LNCaP clone FGC (cell line): ENCODE measurements around the gene L3MBTL1.

Experiments
- DNase-seq: peaks from one replicate; pipeline ENCODE4 v3.0.0-alpha.2; 2011; ENCODE audit warnings: low read depth
- H3K4me3 ChIP-seq: 2 replicates; pipeline ENCODE4 v1.5.1; 2011; ENCODE audit warnings: mild to moderate bottlenecking, low read depth, low read length, control low read depth
- TF ChIP-seq, protein P1 (sequence below): IDR thresholded peaks from 2 replicates; pipeline ENCODE4 v1.5.1; 2012; ENCODE audit warnings: mild to moderate bottlenecking; ENCODE audit not compliant: control insufficient read depth, insufficient read depth; ENCODE audit errors: extremely low read depth

Gene L3MBTL1

DNA sequence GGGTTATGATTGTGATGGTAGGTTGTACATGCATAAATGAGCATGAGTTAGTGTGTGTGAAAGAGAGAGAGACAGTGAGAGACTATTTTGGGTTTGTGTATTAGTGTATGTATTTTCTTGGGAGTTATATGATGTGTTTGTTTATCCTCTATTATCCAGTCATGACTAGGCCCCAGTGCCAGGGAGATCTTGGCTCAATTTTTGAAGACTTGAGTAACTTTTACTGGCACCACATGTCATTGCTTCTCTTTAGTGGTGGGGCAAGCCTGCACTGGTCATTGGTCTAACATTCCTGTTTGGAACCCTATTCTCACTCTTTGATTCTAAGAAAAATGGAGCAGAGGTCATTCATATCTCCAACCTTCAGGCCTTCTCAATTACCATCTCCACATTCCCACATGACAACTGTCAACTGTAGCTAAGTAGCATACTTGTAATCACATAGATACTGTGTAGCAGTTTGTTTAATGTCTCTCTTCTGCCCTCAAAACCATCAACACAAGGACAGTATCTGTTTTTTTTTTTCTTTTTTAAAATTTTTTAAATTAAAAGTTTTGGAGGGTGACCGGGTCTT, 8.8 kb downstream of the L3MBTL1 start:
- H3K4me3 ChIP-seq: no peak overlapping the region
- TF ChIP-seq, protein P1, sequence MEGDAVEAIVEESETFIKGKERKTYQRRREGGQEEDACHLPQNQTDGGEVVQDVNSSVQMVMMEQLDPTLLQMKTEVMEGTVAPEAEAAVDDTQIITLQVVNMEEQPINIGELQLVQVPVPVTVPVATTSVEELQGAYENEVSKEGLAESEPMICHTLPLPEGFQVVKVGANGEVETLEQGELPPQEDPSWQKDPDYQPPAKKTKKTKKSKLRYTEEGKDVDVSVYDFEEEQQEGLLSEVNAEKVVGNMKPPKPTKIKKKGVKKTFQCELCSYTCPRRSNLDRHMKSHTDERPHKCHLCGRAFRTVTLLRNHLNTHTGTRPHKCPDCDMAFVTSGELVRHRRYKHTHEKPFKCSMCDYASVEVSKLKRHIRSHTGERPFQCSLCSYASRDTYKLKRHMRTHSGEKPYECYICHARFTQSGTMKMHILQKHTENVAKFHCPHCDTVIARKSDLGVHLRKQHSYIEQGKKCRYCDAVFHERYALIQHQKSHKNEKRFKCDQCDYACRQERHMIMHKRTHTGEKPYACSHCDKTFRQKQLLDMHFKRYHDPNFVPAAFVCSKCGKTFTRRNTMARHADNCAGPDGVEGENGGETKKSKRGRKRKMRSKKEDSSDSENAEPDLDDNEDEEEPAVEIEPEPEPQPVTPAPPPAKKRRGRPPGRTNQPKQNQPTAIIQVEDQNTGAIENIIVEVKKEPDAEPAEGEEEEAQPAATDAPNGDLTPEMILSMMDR: no peak
- no peak for DNase-seq

DNA sequence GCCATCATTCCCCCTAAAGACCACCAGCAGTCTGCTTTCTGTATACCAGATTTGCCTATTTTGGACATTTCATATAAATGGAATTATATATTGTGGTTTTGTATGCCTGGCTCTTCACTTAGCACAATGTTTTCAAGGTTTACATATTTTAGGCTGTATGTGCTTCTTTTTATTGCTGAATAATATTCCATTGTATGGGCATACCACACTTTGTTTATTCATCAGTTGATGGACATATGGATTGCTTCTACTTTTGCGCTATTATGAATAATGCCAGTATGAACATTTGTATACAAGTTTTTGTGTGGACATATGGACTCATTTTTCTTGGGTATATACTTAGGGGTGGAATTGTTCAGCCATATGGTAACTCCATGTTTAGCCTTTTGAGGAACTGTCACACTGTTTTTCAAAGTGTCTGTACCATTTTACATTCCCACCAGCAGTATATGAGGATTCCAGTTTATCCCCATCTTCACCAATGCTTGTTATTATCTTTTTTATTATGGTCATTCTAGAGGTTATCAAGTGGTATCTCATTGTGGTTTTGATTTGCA, 12.7 kb downstream of the L3MBTL1 start:
- no peak overlapping the region for H3K4me3 ChIP-seq
- TF ChIP-seq, protein P1: no peak
- DNase-seq: no peak

DNA sequence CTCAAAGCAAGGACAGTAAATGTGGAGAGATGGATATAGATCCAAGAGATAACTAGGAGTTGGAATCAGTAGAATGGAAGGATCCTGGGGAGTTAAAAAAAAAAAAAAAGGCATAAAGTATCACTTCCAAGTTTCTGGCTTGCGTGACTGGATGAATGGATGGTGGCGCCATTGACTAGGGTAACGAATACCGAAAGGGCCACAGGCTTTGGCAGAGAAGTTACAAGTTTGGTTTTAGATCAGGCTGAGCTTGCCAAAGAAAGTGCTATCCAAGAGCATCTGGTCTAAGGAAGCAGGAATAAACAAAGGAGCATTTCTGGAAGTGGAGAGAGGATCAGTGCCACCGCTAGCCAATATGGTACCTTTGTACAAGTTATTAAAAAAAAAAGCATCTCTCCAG, 17.5 kb downstream of the L3MBTL1 start:
- H3K4me3 ChIP-seq: no peak overlapping the region
- no peak for DNase-seq
- TF ChIP-seq, protein P1: no peak

DNA sequence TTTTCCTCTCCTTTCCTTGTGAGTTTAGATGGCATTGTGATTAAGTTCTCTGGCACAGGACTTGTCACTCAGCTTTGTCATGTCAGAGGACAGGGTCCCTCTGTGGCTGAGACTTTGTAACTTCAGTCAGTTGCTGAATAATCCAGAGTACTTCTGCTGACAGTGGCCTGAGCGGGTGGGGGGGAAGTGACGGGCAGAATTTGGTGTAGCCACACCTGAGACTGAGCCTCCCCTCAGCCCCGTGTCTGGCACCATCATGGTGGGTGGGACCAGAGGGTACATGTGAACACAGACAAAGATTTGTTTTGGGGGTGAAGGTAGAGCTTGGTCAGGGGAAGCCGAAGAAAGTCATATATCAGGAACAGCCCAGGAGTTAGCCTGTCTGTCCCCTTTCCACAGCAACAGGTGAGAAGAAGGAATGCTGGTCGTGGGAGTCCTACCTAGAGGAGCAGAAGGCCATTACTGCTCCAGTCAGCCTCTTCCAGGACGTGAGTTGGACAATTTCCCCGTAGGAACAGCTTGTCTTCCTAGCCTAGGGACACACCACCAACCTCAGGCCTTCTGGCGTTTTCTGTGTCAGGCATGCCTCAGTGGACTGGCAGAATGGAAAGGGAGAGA, 20.9 kb downstream of the L3MBTL1 start:
- TF ChIP-seq, protein P1: no peak
- H3K4me3 ChIP-seq: no peak overlapping the region
- DNase-seq: no peak

DNA sequence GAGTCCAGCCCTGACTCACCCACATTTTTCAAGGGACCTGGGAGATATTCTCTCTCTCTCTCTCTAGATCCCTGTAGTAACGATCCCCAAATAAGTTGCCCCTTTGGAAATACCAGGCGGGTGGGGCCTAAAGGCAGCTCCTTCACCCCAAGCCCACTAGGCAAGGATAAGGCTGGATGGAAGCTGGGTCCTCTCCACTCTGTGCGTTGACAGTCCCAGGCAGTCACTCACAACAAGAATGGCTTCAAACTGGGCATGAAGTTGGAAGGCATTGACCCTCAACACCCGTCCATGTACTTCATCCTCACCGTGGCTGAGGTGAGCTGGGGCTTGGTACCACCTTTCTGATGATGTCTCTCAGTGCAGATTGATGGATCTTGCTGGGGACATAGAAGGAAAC, 21.6 kb downstream of the L3MBTL1 start:
- no peak overlapping the region for H3K4me3 ChIP-seq
- TF ChIP-seq, protein P1: no peak
- no peak for DNase-seq

DNA sequence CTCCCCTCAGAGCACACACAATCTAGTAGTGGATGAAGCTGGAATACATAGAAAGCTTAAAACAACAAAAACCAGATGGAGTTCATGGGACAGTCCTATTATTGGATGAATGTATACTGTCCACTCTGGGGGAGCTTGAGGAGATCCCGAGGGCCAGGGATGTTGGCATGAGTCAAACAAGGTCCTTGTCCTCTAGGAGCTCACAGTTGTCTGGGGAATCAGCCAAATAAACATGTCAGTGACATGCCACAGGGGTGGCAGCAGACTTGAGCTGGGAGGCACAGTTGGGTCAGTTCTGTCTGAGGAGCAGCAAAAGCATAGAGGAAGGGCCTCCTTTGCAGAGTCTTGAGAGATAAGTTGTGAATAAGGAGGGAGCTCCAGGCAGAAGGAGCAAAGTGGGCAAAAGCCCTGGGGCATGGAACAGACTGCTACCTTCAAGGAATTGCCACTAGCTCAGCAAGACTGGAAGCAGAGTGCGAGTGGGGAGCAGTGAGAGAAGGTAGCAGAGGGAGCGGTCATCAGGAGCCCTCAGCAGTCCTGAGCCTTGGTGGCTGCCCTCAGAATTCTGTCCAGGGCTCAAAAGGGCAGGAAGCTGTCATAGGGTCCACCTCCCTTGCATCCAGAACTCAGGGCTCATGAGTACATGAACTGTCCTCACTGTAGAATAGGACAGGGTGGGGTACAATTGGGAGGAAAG, 22.1 kb downstream of the L3MBTL1 start:
- TF ChIP-seq, protein P1: no peak
- H3K4me3 ChIP-seq: no peak overlapping the region
- no peak for DNase-seq
